SHP77 treated with DMSO at 0.1 percent for 48 hours (cell line): ENCODE data around the gene SPATA6L.

Experiments used
- DNase-seq: peaks from one replicate; lab custom pipeline; 2025; lab: John Stamatoyannopoulos, UW

SPATA6L gene, protein sequence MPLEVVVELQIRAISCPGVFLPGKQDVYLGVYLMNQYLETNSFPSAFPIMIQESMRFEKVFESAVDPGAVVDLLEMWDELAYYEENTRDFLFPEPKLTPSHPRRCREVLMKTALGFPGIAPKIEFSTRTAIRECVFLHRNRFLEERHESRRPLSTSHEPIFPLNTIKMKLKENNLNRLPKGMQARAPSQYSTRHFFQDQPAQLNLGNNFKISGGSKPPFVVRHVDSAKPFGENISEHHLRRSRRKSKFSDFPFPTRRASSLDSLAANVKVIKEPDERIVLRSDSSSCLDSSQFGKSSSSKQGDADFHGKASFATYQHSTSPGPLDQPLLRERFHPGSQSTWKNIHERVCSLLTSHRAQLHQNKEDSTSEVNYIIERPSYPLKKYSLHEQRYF

DNA sequence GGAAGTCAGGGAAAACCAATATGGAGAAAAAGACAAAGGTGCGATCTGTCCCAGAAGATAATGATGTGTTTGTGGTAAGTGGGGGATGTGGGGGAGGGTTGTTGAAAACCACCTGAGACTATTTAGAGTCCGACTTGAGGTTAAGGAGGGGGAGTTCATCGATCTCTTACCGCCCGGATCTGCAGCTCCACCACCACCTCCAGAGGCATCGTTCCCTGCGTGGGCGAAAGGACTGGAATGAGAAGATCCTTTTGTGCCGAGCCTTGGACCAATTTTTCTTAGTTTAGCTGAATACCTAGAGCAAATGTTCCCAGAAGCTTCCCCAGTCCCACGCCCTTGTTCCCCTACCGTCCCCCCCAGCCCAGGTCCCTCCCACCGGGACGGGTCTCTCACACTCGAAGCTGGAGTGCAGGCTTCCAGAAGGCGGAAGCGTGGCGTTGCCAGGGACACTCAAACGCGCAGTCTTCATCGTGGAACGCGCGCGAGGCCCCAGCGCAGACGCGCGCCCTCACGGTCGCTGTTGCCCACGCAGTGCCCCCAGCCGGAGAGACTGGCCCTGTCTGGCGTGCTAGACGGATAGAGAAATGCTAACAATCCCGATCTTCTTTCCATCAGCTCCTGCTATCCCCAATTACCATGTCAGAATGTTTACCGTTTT lies at the start of gene SPATA6L:
Gene SPATA6L (minus strand): TSS at position 439 of the 658 bp plus-strand sequence. CDS start 230 bp downstream, at position 209.
- peak; percentile 22 for DNase-seq

- DNase-seq: no peak
Observed at GRCh38 chr9:4714266-4715016, 48.2 kb upstream of the SPATA6L start.

DNA sequence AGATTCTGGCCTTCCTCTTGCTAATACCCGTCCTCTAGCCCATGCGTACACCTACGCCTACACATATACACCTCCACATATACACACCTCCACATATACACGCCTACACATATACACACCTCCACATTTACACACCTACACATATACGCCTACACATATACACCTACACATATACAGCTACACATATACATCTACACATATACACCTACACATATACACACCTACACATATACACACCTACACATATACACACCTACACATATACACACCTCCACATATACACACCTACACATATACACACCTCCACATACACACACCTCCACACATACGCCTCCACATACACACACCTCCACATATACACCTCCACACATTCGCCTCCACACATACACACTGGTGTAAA lies 47.6 kb upstream of the SPATA6L start:
- DNase-seq: no peak

DNA sequence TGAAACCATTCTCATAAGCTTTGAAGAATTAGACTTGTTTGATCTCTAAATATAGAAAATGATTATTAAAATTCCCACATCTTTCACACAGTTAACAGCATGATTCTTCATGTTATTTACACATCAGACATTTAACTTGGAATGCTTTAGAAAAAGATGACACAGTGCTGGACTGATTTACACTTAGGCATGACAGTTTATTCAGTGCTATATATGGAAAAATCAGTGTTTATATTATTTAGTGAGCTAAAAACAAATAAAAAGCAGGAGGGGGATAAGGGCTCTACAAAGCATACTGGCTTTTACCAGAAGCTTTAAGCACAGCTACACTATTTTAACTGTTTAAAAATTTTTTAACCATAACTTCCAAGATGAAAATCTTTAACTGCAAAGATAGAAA lies 43.1 kb upstream of the SPATA6L start:
- no peak for DNase-seq

DNA sequence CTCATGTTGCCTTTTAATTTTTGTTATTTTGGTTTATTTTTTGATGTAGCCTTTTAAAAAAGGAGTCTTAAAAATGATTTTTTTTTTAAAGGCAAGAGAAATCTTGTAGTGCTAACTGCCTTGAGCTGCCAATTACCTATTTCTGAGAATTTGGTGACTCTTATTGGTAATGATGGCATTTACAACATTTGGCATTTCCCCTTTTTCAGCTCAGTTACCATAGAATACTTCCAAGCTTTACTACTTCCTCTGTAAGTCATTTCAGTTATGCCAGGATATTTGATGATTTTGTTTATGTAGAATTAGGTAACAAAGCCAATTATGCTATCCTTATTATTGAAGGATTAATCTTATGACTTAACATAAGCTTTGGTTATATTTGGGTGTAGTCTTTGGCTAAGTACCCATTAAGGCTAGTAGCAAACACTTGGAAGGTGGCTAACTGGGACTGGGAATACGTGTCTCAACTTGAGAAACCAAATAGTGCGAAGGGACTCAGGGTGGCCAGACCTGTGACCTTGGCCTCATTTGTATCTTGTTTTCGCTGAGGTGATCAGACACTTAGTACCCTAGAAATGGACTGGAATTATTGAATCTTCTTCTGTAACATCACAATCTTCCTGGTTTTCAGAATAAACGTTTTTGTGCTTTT lies 40.8 kb upstream of the SPATA6L start:
- DNase-seq: no peak

- no peak for DNase-seq
Observed at GRCh38 chr9:4706021-4706420, 39.7 kb upstream of the SPATA6L start.

DNA sequence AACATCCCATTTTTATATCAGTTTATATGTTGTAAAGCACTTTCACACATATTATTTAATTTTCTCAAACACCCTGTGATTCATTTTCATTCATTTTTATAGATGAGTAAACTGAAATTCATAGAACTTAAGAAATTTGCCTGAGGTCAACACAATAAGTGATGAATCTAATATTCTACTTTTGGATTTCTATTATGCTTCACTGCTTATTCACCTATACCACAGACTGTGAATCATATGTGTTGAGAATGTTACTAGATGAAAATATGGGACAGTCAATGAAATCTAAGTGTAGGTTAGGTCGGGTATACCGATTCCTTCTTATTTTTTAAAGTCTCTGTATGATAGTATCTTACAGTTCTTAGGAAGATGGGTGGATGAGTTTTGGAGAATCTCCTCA lies 37.8 kb upstream of the SPATA6L start:
- DNase-seq: no peak

- no peak for DNase-seq
Observed at GRCh38 chr9:4701526-4701925, 35.2 kb upstream of the SPATA6L start.

DNA sequence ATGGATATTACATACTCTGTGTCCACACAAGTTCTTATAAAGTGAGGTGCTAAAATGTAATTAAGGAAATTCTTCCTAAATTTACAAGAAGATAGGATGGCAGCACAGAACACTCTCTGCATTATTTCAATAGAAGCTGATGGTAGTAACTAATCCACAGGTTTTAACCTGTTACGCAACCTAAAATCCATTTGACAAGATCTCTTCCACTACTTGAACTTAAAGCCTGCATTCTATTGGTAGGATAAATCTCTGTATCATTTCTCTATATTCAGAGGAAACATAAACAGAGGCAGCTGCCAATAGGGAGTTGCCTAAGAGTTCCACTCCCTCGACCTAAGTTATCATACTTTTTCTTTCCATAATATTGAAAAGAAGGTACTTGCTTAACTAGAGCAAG lies 34.7 kb upstream of the SPATA6L start:
- no peak for DNase-seq

DNA sequence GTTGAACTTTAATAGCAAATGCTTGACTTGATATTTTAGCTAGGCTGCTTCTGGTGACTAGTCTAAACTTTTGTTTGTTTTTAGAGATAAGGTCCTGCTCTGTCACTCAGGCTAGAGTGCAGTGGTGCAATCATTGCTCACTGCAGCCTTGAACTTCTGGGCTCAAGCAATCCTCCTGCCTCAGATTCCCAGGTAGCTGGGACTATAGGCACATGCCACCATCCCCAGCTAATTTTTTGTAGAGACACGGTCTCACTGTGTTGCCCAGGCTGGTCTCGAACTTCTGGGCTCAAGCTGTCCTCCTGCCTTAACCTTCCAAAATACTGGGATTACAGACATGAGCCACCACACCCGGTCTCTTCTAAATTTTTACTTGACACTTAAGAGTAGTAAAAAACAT lies 33.8 kb upstream of the SPATA6L start:
- DNase-seq: no peak

GRCh38 chr9:4691795-4692194 lies 25.5 kb upstream of the SPATA6L start:
- DNase-seq: no peak

- no peak for DNase-seq
Observed at GRCh38 chr9:4690144-4690543, 23.9 kb upstream of the SPATA6L start.

DNA sequence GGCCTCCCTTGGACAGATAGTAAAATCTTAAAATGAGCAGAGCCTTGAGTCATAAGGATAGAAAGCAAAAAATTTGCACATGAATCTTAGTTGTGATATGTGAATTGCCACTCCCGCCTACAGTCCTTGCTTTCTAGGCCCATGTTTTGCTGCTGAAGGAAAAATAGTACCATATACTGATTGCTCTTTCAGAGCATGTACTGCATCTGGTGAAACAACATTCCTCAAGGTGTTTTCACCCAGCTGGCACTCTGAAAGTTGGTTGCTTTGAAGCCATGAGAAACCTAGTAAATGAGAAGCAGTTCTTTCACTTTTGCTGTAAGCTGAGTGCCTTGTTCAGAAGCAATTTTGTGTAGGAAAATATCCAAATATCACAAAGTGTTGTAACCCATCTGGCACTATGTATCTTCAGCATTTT lies 23.4 kb upstream of the SPATA6L start:
- DNase-seq: no peak

DNA sequence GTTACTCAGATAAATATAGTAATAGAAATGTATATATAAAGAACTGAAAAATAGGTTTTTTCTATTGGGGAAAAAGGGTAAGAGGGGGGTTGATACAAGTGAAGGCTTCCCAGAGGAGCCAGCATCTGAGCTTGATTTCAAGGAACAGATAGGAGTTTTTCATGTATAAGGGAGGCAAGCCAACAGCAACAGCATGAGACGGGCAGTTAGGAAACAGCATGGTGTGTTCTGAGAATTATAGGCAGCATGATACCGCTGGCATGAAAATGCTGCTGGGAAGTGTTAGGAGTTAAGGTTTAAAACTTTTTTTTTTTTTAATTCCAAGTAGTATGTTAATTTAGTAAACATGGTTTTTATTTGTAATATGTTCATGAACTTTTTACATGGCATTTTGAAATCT lies 22.7 kb upstream of the SPATA6L start:
- DNase-seq: no peak

DNA sequence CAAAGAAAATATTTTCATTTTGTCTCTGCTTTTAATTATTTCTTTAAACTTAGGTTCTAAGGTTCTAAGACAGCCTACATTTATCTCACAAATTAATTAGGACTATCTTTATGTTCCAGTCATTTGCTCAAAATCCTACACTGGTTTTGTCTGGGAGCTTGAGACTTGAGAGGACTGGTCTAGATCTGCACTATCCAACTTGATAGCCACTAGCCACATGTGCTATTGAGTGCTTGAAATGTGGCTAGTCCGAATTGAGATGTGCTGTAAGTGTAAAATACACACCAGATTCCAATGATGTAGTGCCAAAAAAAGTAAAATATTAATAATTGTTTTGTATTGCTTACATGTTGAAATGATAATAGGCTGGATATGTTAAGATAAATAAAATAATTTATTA lies 20.3 kb upstream of the SPATA6L start:
- DNase-seq: no peak

DNA sequence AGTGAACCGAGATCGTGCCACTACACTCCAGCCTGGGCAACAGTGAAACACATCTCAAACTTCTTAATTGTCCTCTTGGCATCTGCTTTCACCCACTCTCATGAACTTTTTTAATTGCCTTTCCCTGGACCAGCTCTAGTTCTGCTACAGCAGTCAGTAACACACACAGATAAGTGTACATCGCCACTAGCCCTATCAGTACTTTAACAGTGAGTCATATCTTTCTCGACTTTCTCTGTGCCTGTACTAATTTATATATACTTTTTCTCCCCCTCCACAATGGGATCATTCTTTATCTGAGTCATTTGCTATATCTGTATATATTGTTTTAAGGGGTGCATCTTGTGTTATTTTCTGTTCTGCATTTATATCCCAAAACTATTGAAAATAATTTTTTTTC lies 19.8 kb upstream of the SPATA6L start:
- DNase-seq: no peak

DNA sequence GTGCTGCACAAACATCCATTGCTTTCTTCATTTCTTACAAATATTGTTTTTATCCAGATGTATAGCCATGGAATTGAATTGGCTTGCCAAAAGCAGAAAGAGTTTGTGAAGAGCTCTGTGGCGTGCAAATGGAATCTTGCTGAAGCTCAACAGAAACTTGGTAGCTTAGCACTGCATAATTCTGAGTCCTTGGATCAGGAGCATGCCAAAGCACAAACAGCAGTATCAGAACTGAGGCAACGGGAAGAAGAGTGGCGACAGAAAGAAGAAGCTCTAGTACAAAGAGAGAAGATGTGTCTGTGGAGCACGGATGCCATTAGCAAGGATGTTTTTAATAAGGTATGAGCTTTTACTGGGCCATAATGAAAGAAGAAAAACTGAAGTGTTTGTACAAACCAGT lies 18.5 kb upstream of the SPATA6L start:
- DNase-seq: no peak

DNA sequence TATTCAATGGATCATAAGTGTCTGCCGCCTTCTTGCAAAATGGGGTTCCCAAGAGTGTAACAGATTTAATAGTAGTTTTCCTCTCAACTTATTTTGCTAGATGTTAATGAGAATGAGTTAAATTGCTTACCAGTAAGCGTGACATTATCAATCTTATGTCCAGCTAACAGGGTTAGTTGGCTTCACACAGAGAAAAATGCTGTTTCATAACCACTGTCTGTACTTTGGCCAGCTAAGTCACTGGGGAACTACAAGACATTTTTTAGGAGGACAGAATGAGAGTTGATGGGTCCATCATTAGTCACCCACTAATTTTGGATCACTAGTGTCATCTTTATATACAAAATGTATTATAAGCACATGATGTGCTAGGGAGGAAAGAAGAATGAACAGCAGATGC lies 14.5 kb upstream of the SPATA6L start:
- no peak for DNase-seq

- DNase-seq: no peak
Observed at GRCh38 chr9:4680173-4680525, 13.9 kb upstream of the SPATA6L start.

- DNase-seq: peak; percentile 65
Observed at GRCh38 chr9:4679268-4680172, 13.2 kb upstream of the SPATA6L start, which contains the start of gene CDC37L1. CDC37L1 (plus strand) TSS chr9:4679569; CDS start chr9:4679768, 199 bp downstream.

GRCh38 chr9:4678679-4679267 lies 12.5 kb upstream of the SPATA6L start:
- DNase-seq: no peak
